ENCODE measurements around the gene NHLRC2. TPM values are rescaled to one million over a fixed set of nuclear protein-coding genes. Genes with fewer than 3 reads are reported as not detected.
A peak's percentile ranks its signal among the peaks of the same experiment; 100 is the strongest.

The NHLRC2 gene
- total and polyA plus RNA-seq, 10 donors, result 3.4 to 71.1 (median 47.1) TPM

DNA sequence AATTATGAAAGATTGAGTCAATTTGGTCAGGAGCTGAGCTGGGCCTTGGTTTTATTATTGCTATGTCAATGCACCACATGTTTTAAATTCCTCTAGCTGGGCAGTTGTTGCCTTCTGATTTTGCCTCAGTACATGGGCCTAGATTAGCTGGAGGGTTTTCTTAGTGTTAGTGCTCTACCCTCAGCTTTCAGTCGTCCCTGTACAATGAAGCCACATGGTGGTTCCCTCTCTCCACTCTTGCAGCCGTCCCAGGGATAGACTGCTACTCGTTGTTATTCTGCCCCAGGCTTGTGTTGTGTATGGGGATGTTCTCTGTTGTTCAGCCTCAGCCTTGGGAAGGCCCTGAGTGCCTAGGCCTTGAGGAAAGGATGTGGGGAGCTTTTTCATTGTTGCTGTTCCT is 37.0 kb downstream of the NHLRC2 start:
- H3K27ac ChIP-seq, result peak overlapping the region in 4 of 8 donors; percentile 1 to 60 (median 38)
- H3K9me3 ChIP-seq, result no peaks in the 10 kb centered on the region
- H3K27me3 ChIP-seq (replicated peaks in 1 of 7), result no peaks in the 10 kb centered on the region
- no peak overlapping the region for H3K4me3 ChIP-seq
- no peak for TF ChIP-seq POLR2AphosphoS5 (IDR thresholded peaks at IDR 0.05)
- no peak for TF ChIP-seq POLR2A (IDR thresholded peaks at IDR 0.05)
- TF ChIP-seq, protein P1, sequence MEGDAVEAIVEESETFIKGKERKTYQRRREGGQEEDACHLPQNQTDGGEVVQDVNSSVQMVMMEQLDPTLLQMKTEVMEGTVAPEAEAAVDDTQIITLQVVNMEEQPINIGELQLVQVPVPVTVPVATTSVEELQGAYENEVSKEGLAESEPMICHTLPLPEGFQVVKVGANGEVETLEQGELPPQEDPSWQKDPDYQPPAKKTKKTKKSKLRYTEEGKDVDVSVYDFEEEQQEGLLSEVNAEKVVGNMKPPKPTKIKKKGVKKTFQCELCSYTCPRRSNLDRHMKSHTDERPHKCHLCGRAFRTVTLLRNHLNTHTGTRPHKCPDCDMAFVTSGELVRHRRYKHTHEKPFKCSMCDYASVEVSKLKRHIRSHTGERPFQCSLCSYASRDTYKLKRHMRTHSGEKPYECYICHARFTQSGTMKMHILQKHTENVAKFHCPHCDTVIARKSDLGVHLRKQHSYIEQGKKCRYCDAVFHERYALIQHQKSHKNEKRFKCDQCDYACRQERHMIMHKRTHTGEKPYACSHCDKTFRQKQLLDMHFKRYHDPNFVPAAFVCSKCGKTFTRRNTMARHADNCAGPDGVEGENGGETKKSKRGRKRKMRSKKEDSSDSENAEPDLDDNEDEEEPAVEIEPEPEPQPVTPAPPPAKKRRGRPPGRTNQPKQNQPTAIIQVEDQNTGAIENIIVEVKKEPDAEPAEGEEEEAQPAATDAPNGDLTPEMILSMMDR (IDR thresholded peaks at IDR 0.05 in 8 of 11, conservative IDR thresholded peaks at IDR 0.05 in 3 of 11), result no peak
- intact Hi-C loops (cut with DNase I; ENCODE audit: low total_unique reads), result no loop called here
- DNase-seq, result no peak
- H3K4me1 ChIP-seq, result peaks cover 0 to 13% (median 0%) of the 10 kb centered on the region in 6 donors
- H3K36me3 ChIP-seq, result peaks cover 0 to 71% (median 3%) of the 10 kb centered on the region in 6 donors
- WGBS, 5 donors, result 54 to 75% (median 64%) methylated on average over 3 of the region's 3 CpGs

DNA sequence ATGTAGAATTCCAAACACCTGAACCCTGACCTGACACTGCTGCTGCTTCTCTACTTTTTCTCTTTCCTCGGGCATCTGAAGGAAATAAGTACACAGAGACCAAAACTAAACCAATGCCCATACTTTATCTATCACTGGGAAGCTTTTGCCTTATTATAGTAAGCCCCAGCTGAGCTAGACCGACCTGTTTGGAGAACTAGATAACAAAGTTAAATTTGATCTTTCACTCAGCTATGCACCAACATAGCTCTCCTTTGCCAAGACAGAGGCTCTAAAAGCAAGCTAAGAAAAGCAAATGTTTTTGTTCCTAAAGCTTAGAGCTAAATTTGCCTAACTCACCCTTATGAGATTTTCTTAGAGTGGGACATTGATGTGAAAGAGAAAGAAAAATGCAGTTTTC is 39.1 kb downstream of the NHLRC2 start:
- Histone ChIP-seq H3K27me3 (replicated peaks in 1 of 7) (no peaks in the 10 kb centered on the region), H3K4me3 (no peak overlapping the region), H3K9me3 (no peaks in the 10 kb centered on the region), H3K36me3 (peaks cover 0 to 69% (median 10%) of the 10 kb centered on the region in 6 donors), H3K27ac (no peak overlapping the region), H3K4me1 (peaks cover 0 to 13% (median 0%) of the 10 kb centered on the region in 6 donors)
- no peak for TF ChIP-seq POLR2A (IDR thresholded peaks at IDR 0.05)
- TF ChIP-seq POLR2AphosphoS5 (IDR thresholded peaks at IDR 0.05), result no peak
- DNase-seq, result no peak
- 92 to 98% (median 94%) methylated on average over 2 of the region's 2 CpGs for WGBS, 5 donors
- intact Hi-C loops (cut with DNase I; ENCODE audit: low total_unique reads), result no loop called here

DNA sequence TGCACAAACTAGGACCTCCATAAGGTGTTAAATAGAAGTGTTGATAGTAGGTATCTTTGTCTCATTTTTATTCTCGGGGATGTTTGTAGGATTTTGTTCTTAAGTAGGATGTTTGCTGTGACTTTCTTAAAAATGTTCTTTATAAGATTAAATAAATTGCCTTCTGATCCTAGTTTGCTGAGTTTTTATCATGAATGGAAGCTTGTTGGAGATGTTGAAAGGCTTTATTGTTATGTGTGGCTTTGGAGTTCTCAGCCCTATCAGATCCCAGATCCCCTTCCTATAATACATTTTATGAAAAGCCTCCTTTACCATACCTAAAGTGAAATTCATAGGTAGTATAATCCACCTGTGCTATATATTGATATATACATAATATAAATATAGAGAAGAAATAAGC is 40.1 kb downstream of the NHLRC2 start:
- 95 to 100% (median 98%) methylated on average over 1 of the region's 1 CpG for WGBS, 5 donors
- TF ChIP-seq, protein P1 (IDR thresholded peaks at IDR 0.05 in 8 of 11, conservative IDR thresholded peaks at IDR 0.05 in 3 of 11), result no peak
- no peak for TF ChIP-seq POLR2A (IDR thresholded peaks at IDR 0.05)
- TF ChIP-seq POLR2AphosphoS5 (IDR thresholded peaks at IDR 0.05), result no peak
- Histone ChIP-seq H3K4me3 (no peak overlapping the region), H3K36me3 (peaks cover 0 to 72% (median 15%) of the 10 kb centered on the region in 6 donors), H3K9me3 (no peaks in the 10 kb centered on the region), H3K4me1 (peaks cover 0 to 13% (median 0%) of the 10 kb centered on the region in 6 donors), H3K27me3 (replicated peaks in 1 of 7) (no peaks in the 10 kb centered on the region), H3K27ac (no peak overlapping the region)
- intact Hi-C loops (cut with DNase I; ENCODE audit: low total_unique reads), result no loop called here
- DNase-seq, result no peak

DNA sequence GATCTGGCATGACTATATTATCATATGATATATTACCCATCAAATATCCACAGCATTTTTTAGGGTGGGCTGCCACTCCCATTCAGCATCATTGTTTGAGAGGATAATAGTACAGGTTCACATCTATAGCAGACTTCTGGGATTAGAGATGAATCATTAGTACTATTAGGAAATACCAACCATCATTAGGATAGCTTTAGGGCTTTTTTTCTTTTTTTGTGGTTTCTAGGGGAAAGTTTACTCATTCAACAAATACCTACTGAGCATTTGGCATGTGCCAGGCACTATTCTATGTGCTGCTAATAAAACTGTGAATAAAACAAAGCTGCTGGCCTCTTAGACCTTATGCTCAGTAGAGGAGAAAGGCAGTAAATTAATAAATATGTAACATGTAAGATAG is 40.6 kb downstream of the NHLRC2 start:
- no peak for TF ChIP-seq POLR2A (IDR thresholded peaks at IDR 0.05)
- DNase-seq, result no peak
- H3K9me3 ChIP-seq, result no peaks in the 10 kb centered on the region
- no peak overlapping the region for H3K4me3 ChIP-seq
- peaks cover 0 to 13% (median 0%) of the 10 kb centered on the region in 6 donors for H3K4me1 ChIP-seq
- H3K27ac ChIP-seq, result no peak overlapping the region
- peaks cover 0 to 72% (median 16%) of the 10 kb centered on the region in 6 donors for H3K36me3 ChIP-seq
- intact Hi-C loops (cut with DNase I; ENCODE audit: low total_unique reads), result no loop called here
- H3K27me3 ChIP-seq (replicated peaks in 1 of 7), result no peaks in the 10 kb centered on the region

DNA sequence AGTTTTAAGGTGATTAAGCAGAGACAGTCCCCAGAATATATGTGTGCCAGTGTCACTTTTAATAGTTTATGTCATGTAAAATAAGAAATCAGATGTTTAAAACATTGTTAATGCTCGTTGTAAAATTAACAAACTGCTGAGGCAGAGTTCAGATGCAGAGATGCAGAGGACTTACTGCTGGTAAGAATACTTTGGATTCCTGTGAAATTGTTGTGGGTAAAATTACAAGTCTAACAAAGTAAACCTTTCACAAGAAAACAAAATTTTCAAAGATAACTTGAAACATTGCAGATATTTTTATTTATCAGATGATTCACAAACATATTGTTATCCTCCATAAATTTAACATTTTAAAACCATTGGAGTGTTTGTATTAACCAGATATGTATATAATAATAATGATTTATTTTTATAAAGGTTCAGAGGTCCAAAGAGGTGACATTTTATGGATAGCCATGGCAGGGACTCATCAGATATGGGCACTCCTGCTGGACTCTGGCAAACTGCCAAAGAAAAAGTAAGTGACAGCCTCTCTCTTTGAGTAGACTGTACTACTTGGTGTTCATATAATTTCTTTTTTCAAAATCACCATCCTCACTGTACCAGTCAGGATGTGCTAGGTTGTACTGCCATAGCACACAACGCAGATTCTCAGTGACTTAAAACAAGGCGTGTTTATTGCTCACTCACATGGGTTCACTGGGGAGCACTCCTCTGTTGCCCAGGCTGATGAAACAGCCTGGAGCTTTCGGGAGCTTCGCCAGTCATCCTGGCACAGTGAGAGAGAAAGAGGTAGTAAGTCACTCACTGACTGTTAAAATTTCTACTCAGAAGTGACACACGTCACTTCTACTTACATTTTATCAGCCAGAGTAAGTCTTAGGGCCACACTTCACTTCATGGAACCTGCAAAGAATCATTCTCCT is 43.5 kb downstream of the NHLRC2 start:
- H3K36me3 ChIP-seq, result peaks cover 0 to 79% (median 34%) of the 10 kb centered on the region in 6 donors
- 79 to 90% (median 86%) methylated on average over 6 of the region's 6 CpGs for WGBS, 5 donors
- no peaks in the 10 kb centered on the region for H3K4me1 ChIP-seq
- no peaks in the 10 kb centered on the region for H3K27me3 ChIP-seq (replicated peaks in 1 of 7)
- H3K9me3 ChIP-seq, result no peaks in the 10 kb centered on the region
- H3K4me3 ChIP-seq, result no peak overlapping the region
- intact Hi-C loops (cut with DNase I; ENCODE audit: low total_unique reads), result no loop called here
- H3K27ac ChIP-seq, result no peak overlapping the region
- TF ChIP-seq, protein P1 (IDR thresholded peaks at IDR 0.05 in 8 of 11, conservative IDR thresholded peaks at IDR 0.05 in 3 of 11), result no peak
- TF ChIP-seq POLR2A (IDR thresholded peaks at IDR 0.05), result no peak
- TF ChIP-seq POLR2AphosphoS5 (IDR thresholded peaks at IDR 0.05), result no peak
- no peak for DNase-seq
